ENCODE results near the gene ZNF622. TPM values are rescaled to one million over a fixed set of nuclear protein-coding genes. Genes with fewer than 3 reads are reported as not detected.

Gene ZNF622
- total and polyA plus RNA-seq, 2 donors (not counting 3 experiments of a cell fraction or from before 2014, with no cell fraction given): 10.0 to 26.6 TPM

DNA sequence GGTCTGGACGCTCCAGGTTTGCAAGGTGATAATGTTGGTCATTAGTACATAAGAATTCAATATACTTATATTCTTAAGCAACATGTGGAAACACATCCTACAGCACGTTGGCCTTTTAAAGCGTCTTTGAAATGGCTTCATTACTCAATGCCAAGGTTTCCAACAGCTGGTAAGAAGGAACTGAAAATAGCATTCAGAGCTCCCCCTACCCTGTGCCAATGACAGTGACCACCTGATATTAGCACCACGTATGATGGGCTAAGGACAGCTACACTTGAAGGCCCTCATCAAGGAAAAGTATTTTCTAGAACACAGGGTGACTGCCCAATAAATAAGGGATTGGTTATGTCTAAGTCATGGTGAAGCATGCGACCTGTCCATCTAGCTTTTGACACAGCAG, 9.9 kb downstream of the ZNF622 start:
- CTCF ChIA-PET: interaction anchor here (0.7 to 6.7 kb wide), 27 partner anchors 9 to 1836 kb away, joined by 3 to 178 read pairs (median 4); partner anchors contain the start of gene ZNF622
- no peak overlapping the region for H2AFZ ChIP-seq (ENCODE audit: low read depth, low read length)
- no peak for FAIRE-seq
- H3K36me3 ChIP-seq (ENCODE audit: control insufficient read depth in 2 of 2, extremely low read depth in 1 of 2, insufficient read depth in 2 of 2, low read length in 2 of 2): peaks cover 16 to 17% of the 10 kb centered on the region in 2 experiments
- peaks cover 12% of the 10 kb centered on the region for H3K4me1 ChIP-seq (ENCODE audit: control insufficient read depth, extremely low read depth, insufficient read depth, low read length)
- no peak for DNase-seq (ENCODE audit: low read depth, low spot score)
- H3K9me3 ChIP-seq (replicated peaks; ENCODE audit: control insufficient read depth, insufficient read depth, low read length): no peaks in the 10 kb centered on the region
- POLR2A ChIA-PET: no interaction called here
- dilution Hi-C loops (cut with MboI; ENCODE audit: extremely low pct_ligation_motif_present, low sequenced_read_pairs): no loop called here
- H3K9me1 ChIP-seq (replicated peaks; ENCODE audit: control insufficient read depth, extremely low read depth, insufficient read depth, low read length): no peaks in the 10 kb centered on the region
- BruUV-seq (replicated peaks): no TSS peak
- peaks cover 30% of the 10 kb centered on the region for H3K79me2 ChIP-seq (ENCODE audit: control insufficient read depth, insufficient read depth, low read length)
- no peak overlapping the region for H3K4me3 ChIP-seq (replicated peaks in 1 of 3; ENCODE audit: insufficient read depth in 1 of 3, low read depth in 1 of 3, low read length in 3 of 3)
- H3K27me3 ChIP-seq (ENCODE audit: control insufficient read depth in 2 of 2, insufficient read depth in 2 of 2, low read length in 2 of 2): no peaks in the 10 kb centered on the region
- H3K4me2 ChIP-seq (ENCODE audit: insufficient read depth, low read length): peak overlapping the region; percentile 22
- H4K20me1 ChIP-seq (replicated peaks; ENCODE audit: control insufficient read depth, extremely low read depth, insufficient read depth, low read length): no peaks in the 10 kb centered on the region
- H3K9ac ChIP-seq (replicated peaks; ENCODE audit: extremely low read depth, insufficient read depth, low read length): peak overlapping the region; percentile 21
- no peak for TF ChIP-seq POLR2AphosphoS5 (IDR thresholded peaks at IDR 0.05; ENCODE audit: insufficient read depth, low read depth, low read length)
- H3K27ac ChIP-seq (ENCODE audit: insufficient read depth, low read depth, low read length): peak overlapping the region; percentile 85
- intact Hi-C loops (cut with micrococcal nuclease): loop anchor here (1.0 kb wide), 2 partner anchors 295 to 992 kb away; no protein-coding TSS in a partner anchor

GRCh38 chr5:16454686-16455085, 10.9 kb downstream of the ZNF622 start:
- no peak overlapping the region for H3K4me2 ChIP-seq (ENCODE audit: insufficient read depth, low read length)
- peaks cover 29% of the 10 kb centered on the region for H3K79me2 ChIP-seq (ENCODE audit: control insufficient read depth, insufficient read depth, low read length)
- DNase-seq (ENCODE audit: low read depth, low spot score) (no peak), FAIRE-seq (no peak)
- peaks cover 20 to 21% of the 10 kb centered on the region in 2 experiments for H3K36me3 ChIP-seq (ENCODE audit: control insufficient read depth in 2 of 2, extremely low read depth in 1 of 2, insufficient read depth in 2 of 2, low read length in 2 of 2)
- H4K20me1 ChIP-seq (replicated peaks; ENCODE audit: control insufficient read depth, extremely low read depth, insufficient read depth, low read length): no peaks in the 10 kb centered on the region
- H3K27me3 ChIP-seq (ENCODE audit: control insufficient read depth in 2 of 2, insufficient read depth in 2 of 2, low read length in 2 of 2): no peaks in the 10 kb centered on the region
- TF ChIP-seq POLR2AphosphoS5 (IDR thresholded peaks at IDR 0.05; ENCODE audit: insufficient read depth, low read depth, low read length): no peak
- no peak for TF ChIP-seq GATA2 (IDR thresholded peaks at IDR 0.05; ENCODE audit: insufficient read depth, insufficient read length, low read depth, low read length)
- no peak for TF ChIP-seq JUN (IDR thresholded peaks at IDR 0.05; ENCODE audit: borderline replicate concordance, insufficient read depth, insufficient read length, low read depth)
- no peak for TF ChIP-seq EZH2 (IDR thresholded peaks at IDR 0.05; ENCODE audit: borderline replicate concordance, low read depth, low read length, severe bottlenecking)
- TF ChIP-seq CTCF (IDR thresholded peaks at IDR 0.05; ENCODE audit: extremely low read depth in 1 of 2, insufficient read depth in 1 of 2, low read depth in 1 of 2, low read length in 2 of 2): no peak
- TF ChIP-seq, protein P1, sequence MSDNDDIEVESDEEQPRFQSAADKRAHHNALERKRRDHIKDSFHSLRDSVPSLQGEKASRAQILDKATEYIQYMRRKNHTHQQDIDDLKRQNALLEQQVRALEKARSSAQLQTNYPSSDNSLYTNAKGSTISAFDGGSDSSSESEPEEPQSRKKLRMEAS (IDR thresholded peaks at IDR 0.05; ENCODE audit: insufficient read depth, insufficient read length): no peak
- TF ChIP-seq POLR2A (IDR thresholded peaks at IDR 0.05; ENCODE audit: low read depth, low read length): no peak
- dilution Hi-C loops (cut with MboI; ENCODE audit: extremely low pct_ligation_motif_present, low sequenced_read_pairs) (no loop called here), intact Hi-C loops (cut with micrococcal nuclease) (no loop called here)
- H3K4me3 ChIP-seq (replicated peaks in 1 of 3; ENCODE audit: insufficient read depth in 1 of 3, low read depth in 1 of 3, low read length in 3 of 3): no peak overlapping the region
- BruUV-seq (replicated peaks): no TSS peak
- ChIA-PET CTCF (interaction anchor here (1.6 to 6.7 kb wide), 5 partner anchors 9 to 736 kb away, joined by 4 to 178 read pairs (median 22); partner anchors contain the start of gene ZNF622), POLR2A (no interaction called here)
- no peak overlapping the region for H3K27ac ChIP-seq (ENCODE audit: insufficient read depth, low read depth, low read length)
- H3K9me1 ChIP-seq (replicated peaks; ENCODE audit: control insufficient read depth, extremely low read depth, insufficient read depth, low read length): no peaks in the 10 kb centered on the region
- no peak overlapping the region for H3K9ac ChIP-seq (replicated peaks; ENCODE audit: extremely low read depth, insufficient read depth, low read length)
- no peaks in the 10 kb centered on the region for H3K9me3 ChIP-seq (replicated peaks; ENCODE audit: control insufficient read depth, insufficient read depth, low read length)
- H3K4me1 ChIP-seq (ENCODE audit: control insufficient read depth, extremely low read depth, insufficient read depth, low read length): peaks cover 12% of the 10 kb centered on the region
- no peak overlapping the region for H2AFZ ChIP-seq (ENCODE audit: low read depth, low read length)
